Smooth muscle cell (in vitro differentiated cells): Measurements from ENCODE around the gene CACNA1B. TPM values are rescaled to one million over a fixed set of nuclear protein-coding genes. Genes with fewer than 3 reads are reported as not detected.

Experiments used
- DNase-seq: peaks from one replicate; lab custom pipeline; 2025; ENCODE audit not compliant: unreplicated experiment; lab: John Stamatoyannopoulos, UW
- H2AFZ ChIP-seq: fragments of 200-600 bp; sonication (generic); 2 replicates; pipeline ENCODE4 v1.6.0; 2016; ENCODE audit warnings: antibody characterized with exemption, low read depth, mild to moderate bottlenecking
- H3F3A ChIP-seq: fragments of 200-600 bp; sonication (generic); 2 replicates; pipeline ENCODE4 v1.6.0; 2017; ENCODE audit warnings: antibody characterized with exemption, low read depth
- H3K27ac ChIP-seq: fragments of 200-600 bp; sonication (generic); 2 replicates; pipeline ENCODE4 v1.5.1; 2016; ENCODE audit warnings: low read depth, mild to moderate bottlenecking
- H3K27me3 ChIP-seq: fragments of 200-600 bp; sonication (generic); 2 replicates; pipeline ENCODE4 v1.6.1; 2016; ENCODE audit warnings: low read depth, mild to moderate bottlenecking
- H3K36me3 ChIP-seq: fragments of 200-600 bp; sonication (generic); 2 replicates; pipeline ENCODE4 v1.5.1; 2016; ENCODE audit warnings: low read depth
- H3K4me1 ChIP-seq: fragments of 200-600 bp; sonication (generic); 2 replicates; pipeline ENCODE4 v1.5.1; 2016; ENCODE audit warnings: low read depth
- H3K4me2 ChIP-seq: fragments of 200-600 bp; sonication (generic); 2 replicates; pipeline ENCODE4 v1.6.0; 2016; ENCODE audit warnings: mild to moderate bottlenecking
- H3K4me3 ChIP-seq: fragments of 200-600 bp; sonication (generic); 2 replicates; pipeline ENCODE4 v1.5.1; 2016; ENCODE audit warnings: mild to moderate bottlenecking
- H3K79me2 ChIP-seq: fragments of 200-600 bp; sonication (generic); 2 replicates; pipeline ENCODE4 v1.6.0; 2016; ENCODE audit warnings: low read depth, mild to moderate bottlenecking
- H3K9ac ChIP-seq: fragments of 200-600 bp; sonication (generic); 2 replicates; pipeline ENCODE4 v1.6.0; 2016; ENCODE audit warnings: low read depth
- H3K9me3 ChIP-seq: fragments of 200-600 bp; sonication (generic); replicated peaks from 2 replicates; pipeline ENCODE4 v1.5.1; 2016; ENCODE audit warnings: low read depth
- H4K20me1 ChIP-seq: fragments of 200-600 bp; sonication (generic); 2 replicates; pipeline ENCODE4 v1.6.0; 2016; ENCODE audit warnings: low read depth
- WGBS: methylation state at CpG from one replicate; pipeline ENCODE4 v1.1.7; 2016; ENCODE audit warnings: low lambda C conversion rate; 5-methylcytosine and 5-hydroxymethylcytosine counted together
- polyA plus RNA-seq: library from polyadenylated mRNA; unstranded; fragments of >200 nt; fragmentation: Nextera tagmentation; extraction: Ambion mirVana; gene quantifications from 2 replicates; pipeline ENCODE4 v1.2.1, GENCODE V29; 2016
- total RNA-seq: library from RNA; depleted of rRNA; stranded (reverse); fragments of >200 nt; gene quantifications from 2 replicates; pipeline ENCODE4 v1.2.3, GENCODE V29; 2014
- TF ChIP-seq, protein P1 (sequence below): fragments of 200-600 bp; sonication (generic); IDR thresholded peaks from 2 replicates; pipeline ENCODE4 v1.5.1; 2017; ENCODE audit warnings: borderline replicate concordance, mild to moderate bottlenecking, antibody characterized with exemption; ENCODE audit not compliant: insufficient read depth, poor library complexity, severe bottlenecking

The CACNA1B gene
- total and polyA plus RNA-seq, 2 experiments from 2014 or later: 0.09 to 0.23 TPM

DNA sequence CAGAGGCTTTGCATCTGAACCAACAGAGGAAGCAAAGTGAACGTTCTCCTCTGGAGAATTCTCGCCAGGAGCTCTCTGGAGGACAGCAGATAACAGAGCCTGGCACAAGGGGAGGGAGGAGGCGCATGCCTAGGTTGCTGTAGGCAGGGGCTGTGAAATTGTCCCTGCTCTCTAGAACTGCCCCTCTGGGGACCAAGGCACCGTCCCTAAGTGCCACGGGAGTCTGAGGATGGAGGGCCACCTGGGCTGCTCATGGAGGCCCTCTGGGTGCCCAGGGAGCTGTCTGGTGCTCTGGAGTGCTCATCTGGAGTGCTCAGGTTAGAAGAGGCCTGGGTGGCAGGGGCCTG, 77.6 kb downstream of the CACNA1B start:
- TF ChIP-seq, protein P1, sequence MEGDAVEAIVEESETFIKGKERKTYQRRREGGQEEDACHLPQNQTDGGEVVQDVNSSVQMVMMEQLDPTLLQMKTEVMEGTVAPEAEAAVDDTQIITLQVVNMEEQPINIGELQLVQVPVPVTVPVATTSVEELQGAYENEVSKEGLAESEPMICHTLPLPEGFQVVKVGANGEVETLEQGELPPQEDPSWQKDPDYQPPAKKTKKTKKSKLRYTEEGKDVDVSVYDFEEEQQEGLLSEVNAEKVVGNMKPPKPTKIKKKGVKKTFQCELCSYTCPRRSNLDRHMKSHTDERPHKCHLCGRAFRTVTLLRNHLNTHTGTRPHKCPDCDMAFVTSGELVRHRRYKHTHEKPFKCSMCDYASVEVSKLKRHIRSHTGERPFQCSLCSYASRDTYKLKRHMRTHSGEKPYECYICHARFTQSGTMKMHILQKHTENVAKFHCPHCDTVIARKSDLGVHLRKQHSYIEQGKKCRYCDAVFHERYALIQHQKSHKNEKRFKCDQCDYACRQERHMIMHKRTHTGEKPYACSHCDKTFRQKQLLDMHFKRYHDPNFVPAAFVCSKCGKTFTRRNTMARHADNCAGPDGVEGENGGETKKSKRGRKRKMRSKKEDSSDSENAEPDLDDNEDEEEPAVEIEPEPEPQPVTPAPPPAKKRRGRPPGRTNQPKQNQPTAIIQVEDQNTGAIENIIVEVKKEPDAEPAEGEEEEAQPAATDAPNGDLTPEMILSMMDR: no peak
- Histone ChIP-seq H3K27ac (no peak overlapping the region), H4K20me1 (no peaks in the 10 kb centered on the region), H3K9me3 (no peaks in the 10 kb centered on the region), H3K4me3 (no peak overlapping the region), H3K4me2 (no peak overlapping the region), H2AFZ (no peak overlapping the region), H3F3A (no peaks in the 10 kb centered on the region), H3K9ac (no peak overlapping the region), H3K27me3 (no peaks in the 10 kb centered on the region), H3K4me1 (no peaks in the 10 kb centered on the region), H3K36me3 (no peaks in the 10 kb centered on the region), H3K79me2 (no peaks in the 10 kb centered on the region)
- DNase-seq: no peak
- WGBS: 81% methylated on average over 5 of the region's 5 CpGs

DNA sequence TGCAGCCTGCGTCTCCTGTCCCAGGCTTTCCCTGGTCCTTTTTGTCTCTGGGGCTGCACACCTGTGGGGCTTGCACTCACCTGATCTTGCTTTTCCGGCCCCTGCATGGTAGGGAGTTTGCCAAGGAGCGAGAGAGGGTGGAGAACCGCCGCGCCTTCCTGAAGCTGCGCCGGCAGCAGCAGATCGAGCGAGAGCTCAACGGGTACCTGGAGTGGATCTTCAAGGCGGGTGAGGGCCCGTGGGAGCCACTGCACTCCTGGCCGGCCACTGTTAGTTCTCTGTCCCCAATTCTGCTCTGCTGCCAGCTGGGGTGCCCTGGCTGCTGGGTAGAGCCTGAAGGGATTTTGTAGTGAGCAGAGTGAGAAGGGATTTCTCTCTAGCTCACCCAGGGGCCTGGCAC, 78.0 kb downstream of the CACNA1B start:
- no peak for DNase-seq
- Histone ChIP-seq H3K27ac (no peak overlapping the region), H3K9ac (no peak overlapping the region), H4K20me1 (no peaks in the 10 kb centered on the region), H3K4me2 (no peak overlapping the region), H3K27me3 (no peaks in the 10 kb centered on the region), H3K36me3 (no peaks in the 10 kb centered on the region), H3F3A (no peaks in the 10 kb centered on the region), H3K4me3 (no peak overlapping the region), H3K79me2 (no peaks in the 10 kb centered on the region), H2AFZ (no peak overlapping the region), H3K9me3 (no peaks in the 10 kb centered on the region), H3K4me1 (no peaks in the 10 kb centered on the region)
- 96% methylated on average over 14 of the region's 14 CpGs for WGBS
- TF ChIP-seq, protein P1: no peak

DNA sequence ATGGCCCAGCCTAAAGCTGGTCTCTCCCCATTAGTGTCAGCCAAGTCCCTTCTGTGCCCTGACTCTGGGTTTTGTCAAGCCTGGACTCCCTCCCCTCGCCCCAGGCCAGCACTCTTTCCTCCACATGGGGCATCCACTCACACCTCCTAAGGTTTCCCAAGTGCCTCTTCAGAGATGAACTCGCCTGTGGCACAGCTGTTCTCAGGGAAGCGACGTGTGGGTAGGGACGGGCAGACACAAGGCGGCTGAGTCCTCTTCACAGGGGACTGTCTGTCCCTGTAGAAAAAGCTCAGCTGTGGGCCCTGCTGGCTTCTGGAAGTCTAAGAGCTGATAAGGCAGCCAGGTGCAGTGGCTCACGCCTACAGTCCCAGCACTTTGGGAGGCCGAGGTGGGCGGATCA, 78.5 kb downstream of the CACNA1B start:
- Histone ChIP-seq H3K27ac (no peak overlapping the region), H3K9ac (no peak overlapping the region), H3K27me3 (no peaks in the 10 kb centered on the region), H3K36me3 (no peaks in the 10 kb centered on the region), H3K4me1 (no peaks in the 10 kb centered on the region), H2AFZ (no peak overlapping the region), H3F3A (no peaks in the 10 kb centered on the region), H4K20me1 (no peaks in the 10 kb centered on the region), H3K4me2 (no peak overlapping the region), H3K9me3 (no peaks in the 10 kb centered on the region), H3K4me3 (no peak overlapping the region), H3K79me2 (no peaks in the 10 kb centered on the region)
- no peak for DNase-seq
- WGBS: 93% methylated on average over 9 of the region's 9 CpGs
- TF ChIP-seq, protein P1: no peak

DNA sequence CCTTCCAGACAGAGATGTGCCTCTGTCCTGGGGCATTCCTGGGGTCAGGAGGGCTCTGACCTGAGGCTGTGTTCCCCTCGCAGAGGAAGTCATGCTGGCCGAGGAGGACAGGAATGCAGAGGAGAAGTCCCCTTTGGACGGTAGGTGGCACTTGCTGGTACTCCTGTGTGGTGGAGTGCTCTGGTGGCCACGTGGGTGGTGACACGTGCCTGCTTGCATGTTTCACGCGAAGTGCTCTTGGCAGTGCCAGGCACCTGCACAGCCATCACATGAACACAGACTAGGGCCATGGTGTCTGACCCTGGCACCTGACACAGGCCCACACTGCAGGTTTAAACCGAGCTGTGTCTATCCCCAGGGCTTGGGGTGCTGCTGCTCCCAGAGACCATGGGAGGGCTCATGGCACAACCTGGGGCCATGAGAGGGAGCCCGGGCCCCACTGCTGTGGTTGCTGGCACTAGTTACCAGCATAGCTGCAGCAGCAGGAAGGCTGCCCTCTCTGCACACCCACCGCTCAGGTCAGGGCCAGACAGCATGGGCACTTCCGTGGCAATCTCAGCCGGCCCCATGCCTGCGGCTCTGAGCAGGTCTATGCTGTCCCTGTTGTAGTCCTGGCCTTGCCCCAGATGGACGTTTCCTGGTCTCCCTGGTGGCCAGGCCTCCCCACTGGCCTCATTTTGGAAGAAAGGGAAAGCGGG, 79.3 kb downstream of the CACNA1B start:
- Histone ChIP-seq H3F3A (no peaks in the 10 kb centered on the region), H3K9ac (no peak overlapping the region), H4K20me1 (no peaks in the 10 kb centered on the region), H3K4me2 (no peak overlapping the region), H3K36me3 (no peaks in the 10 kb centered on the region), H3K4me1 (no peaks in the 10 kb centered on the region), H3K27ac (no peak overlapping the region), H3K79me2 (no peaks in the 10 kb centered on the region), H3K27me3 (no peaks in the 10 kb centered on the region), H2AFZ (no peak overlapping the region), H3K9me3 (no peaks in the 10 kb centered on the region), H3K4me3 (no peak overlapping the region)
- 92% methylated on average over 15 of the region's 15 CpGs for WGBS
- no peak for DNase-seq
- TF ChIP-seq, protein P1: no peak
